NCI-H1930 (cell line): ENCODE data around the gene GJD3.

Source experiments
- DNase-seq, 2 experiments: peaks; one replicate each; lab custom pipeline; 2025; lab: John Stamatoyannopoulos, UW

Gene GJD3

GRCh38 chr17:40351359-40352236, 12.9 kb downstream of the GJD3 start:
- DNase-seq, result no peak

GRCh38 chr17:40350689-40351358, 13.7 kb downstream of the GJD3 start:
- DNase-seq, result no peak

GRCh38 chr17:40349895-40350688, 14.4 kb downstream of the GJD3 start:
- no peak for DNase-seq

- DNase-seq, result no peak
Measured at GRCh38 chr17:40349477-40349894, 15.1 kb downstream of the GJD3 start.

- DNase-seq, result no peak
Measured at GRCh38 chr17:40348562-40349476, 15.7 kb downstream of the GJD3 start.

- no peak for DNase-seq
Measured at GRCh38 chr17:40348136-40348504, 16.4 kb downstream of the GJD3 start.

- no peak for DNase-seq
Measured at GRCh38 chr17:40347319-40348135, 17.0 kb downstream of the GJD3 start.

GRCh38 chr17:40346765-40347158, 17.8 kb downstream of the GJD3 start:
- DNase-seq, result no peak

GRCh38 chr17:40345994-40346764, 18.4 kb downstream of the GJD3 start:
- no peak for DNase-seq

GRCh38 chr17:40345161-40345993, 19.2 kb downstream of the GJD3 start:
- DNase-seq, result no peak

GRCh38 chr17:40344421-40345160, 19.9 kb downstream of the GJD3 start:
- DNase-seq, result no peak

GRCh38 chr17:40343219-40344119, 21.1 kb downstream of the GJD3 start:
- DNase-seq, result no peak

- DNase-seq, result no peak
Measured at GRCh38 chr17:40342504-40343218, 21.9 kb downstream of the GJD3 start.

GRCh38 chr17:40341808-40342503, 22.6 kb downstream of the GJD3 start:
- DNase-seq, result peak; percentile 56 to 62

- DNase-seq, result peak; percentile 78 to 81
Measured at GRCh38 chr17:40340880-40341807, 23.4 kb downstream of the GJD3 start.
